Measurements from ENCODE around the gene ALPK3. TPM values are rescaled to one million over a fixed set of nuclear protein-coding genes. Genes with fewer than 3 reads are reported as not detected.

Gene ALPK3
- total RNA-seq, 1 donor from 2014 or later: 181 TPM

GRCh38 chr15:84919106-84919667, 102.0 kb downstream of the ALPK3 start:
- Histone ChIP-seq H3K9me3 (replicated peaks) (no peaks in the 10 kb centered on the region), H3K4me1 (peaks cover 27% of the 10 kb centered on the region), H3K27ac (replicated peaks) (no peak overlapping the region), H3K4me3 (no peak overlapping the region), H3K27me3 (ENCODE audit: low read depth) (no peaks in the 10 kb centered on the region), H3K36me3 (no peaks in the 10 kb centered on the region)
- no peak for DNase-seq
- TF ChIP-seq CTCF (IDR thresholded peaks at IDR 0.05; ENCODE audit: borderline replicate concordance): no peak
- intact Hi-C loops (cut with micrococcal nuclease): no loop called here

GRCh38 chr15:84921121-84921520, 104.0 kb downstream of the ALPK3 start:
- no peak for TF ChIP-seq CTCF (IDR thresholded peaks at IDR 0.05; ENCODE audit: borderline replicate concordance)
- H3K36me3 ChIP-seq: no peaks in the 10 kb centered on the region
- H3K4me3 ChIP-seq: no peak overlapping the region
- intact Hi-C loops (cut with micrococcal nuclease): no loop called here
- no peaks in the 10 kb centered on the region for H3K27me3 ChIP-seq (ENCODE audit: low read depth)
- DNase-seq: no peak
- H3K27ac ChIP-seq (replicated peaks): no peak overlapping the region
- peaks cover 10% of the 10 kb centered on the region for H3K4me1 ChIP-seq
- H3K9me3 ChIP-seq (replicated peaks): no peaks in the 10 kb centered on the region

- Histone ChIP-seq H3K27me3 (ENCODE audit: low read depth) (no peaks in the 10 kb centered on the region), H3K4me3 (no peak overlapping the region), H3K27ac (replicated peaks) (no peak overlapping the region), H3K9me3 (replicated peaks) (no peaks in the 10 kb centered on the region), H3K36me3 (no peaks in the 10 kb centered on the region), H3K4me1 (peaks cover 6% of the 10 kb centered on the region)
- no peak for TF ChIP-seq CTCF (IDR thresholded peaks at IDR 0.05; ENCODE audit: borderline replicate concordance)
- DNase-seq: no peak
- intact Hi-C loops (cut with micrococcal nuclease): no loop called here
These were observed 105.4 kb downstream of the ALPK3 start for GRCh38 chr15:84922530-84922929.

Other genes starting within 250 kb of the ALPK3 start
- gene ZSCAN2, start 216.3 kb upstream of the ALPK3 start, total RNA-seq: 7.4 TPM
- gene WDR73, start 163.1 kb upstream of the ALPK3 start, total RNA-seq: 14.7 TPM
- 2.0 TPM for gene NMB, start 159.2 kb upstream of the ALPK3 start, total RNA-seq
- gene SEC11A, start 101.2 kb upstream of the ALPK3 start, total RNA-seq: 80.0 TPM
- 19.0 TPM for gene ZNF592, start 68.8 kb upstream of the ALPK3 start, total RNA-seq
- 0.91 TPM for gene SLC28A1, start 67.3 kb downstream of the ALPK3 start, total RNA-seq
- gene PDE8A, start 164.5 kb downstream of the ALPK3 start, total RNA-seq: 17.8 TPM